ENCODE results near the gene ANXA5.

ANXA5 gene

DNA sequence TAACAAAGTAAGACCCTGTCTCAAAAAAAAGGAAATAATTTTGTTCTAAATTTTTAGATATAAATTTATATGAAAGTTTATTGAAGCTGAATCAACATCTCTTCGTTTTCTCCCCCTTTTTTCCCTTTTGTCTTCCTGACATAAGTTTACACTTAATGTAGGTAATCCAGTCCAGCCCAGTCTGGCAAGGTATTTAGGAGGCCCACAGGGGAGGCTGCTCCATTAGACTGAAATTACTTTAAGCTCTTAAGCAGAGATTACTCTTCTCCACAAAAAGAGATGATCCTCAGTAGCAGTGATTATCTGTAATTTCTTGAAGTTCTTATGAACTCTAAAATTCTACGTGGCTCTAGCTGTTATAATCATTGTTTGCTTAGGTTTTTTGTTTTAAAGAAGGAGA lies 46.0 kb downstream of the ANXA5 start:
- TF ChIP-seq CTCF (IDR thresholded peaks at IDR 0.05; ENCODE audit: low read depth, low read length), result no peak

GRCh38 chr4:121648516-121648915 lies 48.3 kb downstream of the ANXA5 start:
- H3K4me3 ChIP-seq (ENCODE audit: low read depth, low read length), result no peak overlapping the region
- TF ChIP-seq CTCF (IDR thresholded peaks at IDR 0.05; ENCODE audit: low read depth, low read length), result no peak

More for the DNA sequence above, 46.0 kb downstream of the ANXA5 start:
- H3K4me3 ChIP-seq (ENCODE audit: low read depth, low read length), result no peak overlapping the region

- no peak for TF ChIP-seq CTCF (IDR thresholded peaks at IDR 0.05; ENCODE audit: low read depth, low read length)
- no peak overlapping the region for H3K4me3 ChIP-seq (ENCODE audit: low read depth, low read length)
These were observed 53.7 kb downstream of the ANXA5 start for GRCh38 chr4:121642876-121643585.

GRCh38 chr4:121642292-121642691 lies 54.5 kb downstream of the ANXA5 start:
- no peak for TF ChIP-seq CTCF (IDR thresholded peaks at IDR 0.05; ENCODE audit: low read depth, low read length)
- H3K4me3 ChIP-seq (ENCODE audit: low read depth, low read length), result no peak overlapping the region

- TF ChIP-seq CTCF (IDR thresholded peaks at IDR 0.05; ENCODE audit: low read depth, low read length), result no peak
- no peak overlapping the region for H3K4me3 ChIP-seq (ENCODE audit: low read depth, low read length)
These were observed 63.1 kb downstream of the ANXA5 start for GRCh38 chr4:121633653-121634052.

DNA sequence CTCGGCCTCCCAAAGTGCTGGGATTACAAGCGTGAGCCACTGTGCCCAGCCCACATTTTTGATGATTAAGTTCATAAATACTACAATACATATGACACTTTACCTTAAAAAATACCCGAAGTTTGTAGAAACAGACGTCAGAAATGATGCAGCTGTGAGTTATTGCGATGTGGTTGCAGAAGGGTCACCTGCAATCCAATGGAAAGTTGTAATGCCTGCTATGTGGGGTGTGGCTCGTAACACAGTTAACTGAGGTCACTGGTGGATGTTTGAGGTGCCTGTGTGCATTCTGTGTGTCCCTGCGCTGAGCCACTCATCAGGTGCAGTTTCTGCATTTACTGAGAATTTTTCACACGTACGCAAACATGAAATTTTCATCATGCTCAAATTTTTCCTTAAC lies 64.1 kb downstream of the ANXA5 start:
- no peak for TF ChIP-seq CTCF (IDR thresholded peaks at IDR 0.05; ENCODE audit: low read depth, low read length)
- no peak overlapping the region for H3K4me3 ChIP-seq (ENCODE audit: low read depth, low read length)
